Measurements from ENCODE around the gene ARHGAP21.

GRCh38 chr10:24674892-24675632 lies 48.6 kb downstream of the ARHGAP21 start:
- TF ChIP-seq CTCF (IDR thresholded peaks at IDR 0.05; ENCODE audit: poor library complexity, severe bottlenecking), result no peak
- TF ChIP-seq MXI1 (conservative IDR thresholded peaks at IDR 0.05; ENCODE audit: poor library complexity, severe bottlenecking), result no peak
- no peak for TF ChIP-seq TAF1 (IDR thresholded peaks at IDR 0.05; ENCODE audit: low read depth)

Data from neural cell (in vitro differentiated cells).